Hepatocyte (in vitro differentiated cells): Measurements from ENCODE around the gene MYL3. TPM values are rescaled to one million over a fixed set of nuclear protein-coding genes. Genes with fewer than 3 reads are reported as not detected.

Experiments
- DNase-seq: peaks from one replicate; pipeline ENCODE4 v3.0.0-alpha.2; 2016; ENCODE audit warnings: low spot score
- H2AFZ ChIP-seq: fragments of 200-600 bp; sonication (generic); 2 replicates; pipeline ENCODE4 v1.6.0; 2016; ENCODE audit warnings: antibody characterized with exemption, mild to moderate bottlenecking
- H3K27ac ChIP-seq: fragments of 200-600 bp; sonication (generic); 2 replicates; pipeline ENCODE4 v1.5.1; 2016; ENCODE audit warnings: mild to moderate bottlenecking
- H3K27me3 ChIP-seq: fragments of 200-600 bp; sonication (generic); 2 replicates; pipeline ENCODE4 v1.6.1; 2016
- H3K36me3 ChIP-seq: fragments of 200-600 bp; sonication (generic); replicated peaks from 2 replicates; pipeline ENCODE4 v1.5.1; 2016; ENCODE audit warnings: low read depth; ENCODE audit not compliant: insufficient read depth
- H3K4me1 ChIP-seq: fragments of 200-600 bp; sonication (generic); 2 replicates; pipeline ENCODE4 v1.5.1; 2016; ENCODE audit warnings: mild to moderate bottlenecking, moderate library complexity; ENCODE audit not compliant: insufficient read depth
- H3K4me2 ChIP-seq: fragments of 200-600 bp; sonication (generic); 2 replicates; pipeline ENCODE4 v1.6.0; 2016
- H3K4me3 ChIP-seq: fragments of 200-600 bp; sonication (generic); 2 replicates; pipeline ENCODE4 v1.5.1; 2016; ENCODE audit warnings: mild to moderate bottlenecking
- H3K79me2 ChIP-seq: fragments of 200-600 bp; sonication (generic); 2 replicates; pipeline ENCODE4 v1.6.0; 2017; ENCODE audit warnings: mild to moderate bottlenecking
- H3K9me2 ChIP-seq: fragments of 200-600 bp; sonication (generic); replicated peaks from 2 replicates; pipeline ENCODE4 v1.6.0; 2017; ENCODE audit warnings: mild to moderate bottlenecking; ENCODE audit not compliant: insufficient read depth
- H3K9me3 ChIP-seq: fragments of 200-600 bp; sonication (generic); 2 replicates; pipeline ENCODE4 v1.5.1; 2016; ENCODE audit warnings: low read depth, mild to moderate bottlenecking
- H4K20me1 ChIP-seq: fragments of 200-600 bp; sonication (generic); 2 replicates; pipeline ENCODE4 v1.6.0; 2016; ENCODE audit warnings: mild to moderate bottlenecking; ENCODE audit not compliant: insufficient read depth, poor library complexity, severe bottlenecking
- CTCF ChIP-seq: fragments of 200-600 bp; sonication (generic); IDR thresholded peaks from 2 replicates; pipeline ENCODE4 v1.5.1; 2016; ENCODE audit warnings: antibody characterized with exemption, mild to moderate bottlenecking; ENCODE audit not compliant: poor library complexity
- EZH2 ChIP-seq: fragments of 200-600 bp; sonication (generic); IDR thresholded peaks from 2 replicates; pipeline ENCODE4 v1.6.1; 2016; ENCODE audit warnings: antibody characterized with exemption, mild to moderate bottlenecking, borderline replicate concordance
- EZH2phosphoT487 ChIP-seq: fragments of 200-600 bp; sonication (generic); IDR thresholded peaks from one replicate; pipeline ENCODE4 v1.6.1; 2018; ENCODE audit warnings: antibody characterized with exemption, mild to moderate bottlenecking, low read depth, moderate library complexity; ENCODE audit not compliant: unreplicated experiment, severe bottlenecking
- WGBS: methylation state at CpG from one replicate; pipeline ENCODE4 v1.1.6; 2016; ENCODE audit warnings: low lambda C conversion rate; ENCODE audit errors: missing lambda C conversion rate; 5-methylcytosine and 5-hydroxymethylcytosine counted together
- polyA plus RNA-seq: library from polyadenylated mRNA; unstranded; fragments of >200 nt; fragmentation: Nextera tagmentation; extraction: Ambion mirVana; gene quantifications from 2 replicates; pipeline ENCODE4 v1.2.1, GENCODE V29; 2016
- total RNA-seq: library from RNA; depleted of rRNA; stranded (reverse); fragments of >200 nt; gene quantifications from 2 replicates; pipeline ENCODE4 v1.2.3, GENCODE V29; 2014

Gene MYL3
- total and polyA plus RNA-seq, 2 experiments from 2014 or later, result 9.5 to 9.7 TPM

DNA sequence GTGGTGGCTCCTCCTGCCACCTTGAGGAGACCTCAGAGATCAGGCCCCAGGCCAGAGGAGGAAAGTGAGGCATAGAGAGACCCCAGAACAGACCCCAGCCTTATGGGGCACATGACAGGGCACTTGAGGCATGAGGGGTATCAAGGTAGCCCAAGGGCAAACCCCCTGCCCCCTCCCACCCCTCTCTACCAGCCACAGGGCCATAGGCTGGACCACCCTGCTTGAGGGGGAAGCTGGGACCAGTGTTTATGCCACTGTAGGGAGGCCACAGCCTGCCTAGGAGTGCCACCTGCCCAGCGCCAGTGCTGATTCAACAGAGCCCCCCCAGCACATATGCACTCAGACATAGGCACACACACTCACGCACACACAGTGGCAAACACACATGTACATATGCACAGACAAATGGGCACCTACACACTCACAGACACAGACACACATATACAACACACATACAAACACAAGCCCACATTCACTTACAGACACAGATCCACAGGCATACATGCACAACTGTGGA lies 10.3 kb downstream of the MYL3 start:
- no peak for TF ChIP-seq EZH2phosphoT487
- TF ChIP-seq CTCF, result no peak
- no peak for TF ChIP-seq EZH2
- Histone ChIP-seq H3K27ac (no peak overlapping the region), H3K79me2 (no peaks in the 10 kb centered on the region), H3K9me3 (no peaks in the 10 kb centered on the region), H3K4me1 (peaks cover 22% of the 10 kb centered on the region), H4K20me1 (no peaks in the 10 kb centered on the region), H3K4me2 (no peak overlapping the region), H2AFZ (no peak overlapping the region), H3K4me3 (no peak overlapping the region), H3K27me3 (no peaks in the 10 kb centered on the region), H3K36me3 (no peaks in the 10 kb centered on the region), H3K9me2 (no peaks in the 10 kb centered on the region)
- DNase-seq, result no peak
- 90% methylated on average over 2 of the region's 2 CpGs for WGBS

GRCh38 chr3:46852334-46852720 lies 10.9 kb downstream of the MYL3 start:
- no peak overlapping the region for H3K4me3 ChIP-seq
- H4K20me1 ChIP-seq, result no peaks in the 10 kb centered on the region
- no peaks in the 10 kb centered on the region for H3K27me3 ChIP-seq
- no peaks in the 10 kb centered on the region for H3K36me3 ChIP-seq
- WGBS, result 98% methylated on average over 9 of the region's 9 CpGs
- H2AFZ ChIP-seq, result no peak overlapping the region
- H3K4me1 ChIP-seq, result peaks cover 24% of the 10 kb centered on the region
- no peak for TF ChIP-seq EZH2
- no peak for DNase-seq
- H3K79me2 ChIP-seq, result no peaks in the 10 kb centered on the region
- H3K9me3 ChIP-seq, result no peaks in the 10 kb centered on the region
- H3K9me2 ChIP-seq, result no peaks in the 10 kb centered on the region
- no peak overlapping the region for H3K4me2 ChIP-seq
- no peak overlapping the region for H3K27ac ChIP-seq

GRCh38 chr3:46851364-46852333 lies 11.6 kb downstream of the MYL3 start:
- 85% methylated on average over 10 of the region's 13 CpGs for WGBS
- no peak for TF ChIP-seq EZH2phosphoT487
- no peak for TF ChIP-seq CTCF
- TF ChIP-seq EZH2, result no peak
- no peak for DNase-seq
- no peak overlapping the region for H3K27ac ChIP-seq
- H3K9me2 ChIP-seq, result no peaks in the 10 kb centered on the region
- no peaks in the 10 kb centered on the region for H4K20me1 ChIP-seq
- H2AFZ ChIP-seq, result no peak overlapping the region
- H3K36me3 ChIP-seq, result no peaks in the 10 kb centered on the region
- no peaks in the 10 kb centered on the region for H3K79me2 ChIP-seq
- no peaks in the 10 kb centered on the region for H3K27me3 ChIP-seq
- H3K4me2 ChIP-seq, result no peak overlapping the region
- H3K9me3 ChIP-seq, result no peaks in the 10 kb centered on the region
- H3K4me1 ChIP-seq, result peaks cover 27% of the 10 kb centered on the region
- H3K4me3 ChIP-seq, result no peak overlapping the region

DNA sequence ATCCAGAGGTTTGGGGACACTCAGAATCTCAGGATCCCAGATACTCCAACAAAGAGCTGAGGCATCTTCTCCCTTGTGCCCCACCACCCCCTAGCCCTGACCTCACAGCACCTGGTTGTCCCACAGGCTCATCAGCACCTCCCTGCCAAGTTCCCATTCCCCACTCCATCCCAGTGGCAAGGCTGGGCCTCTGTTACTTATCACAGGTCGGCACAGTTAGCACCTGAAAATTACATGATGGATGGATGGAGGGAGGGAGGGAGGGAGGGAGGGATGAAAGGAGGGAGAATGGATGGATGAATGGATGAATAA lies 12.8 kb downstream of the MYL3 start:
- Histone ChIP-seq H3K4me3 (no peak overlapping the region), H2AFZ (no peak overlapping the region), H3K4me2 (no peak overlapping the region), H3K27me3 (no peaks in the 10 kb centered on the region), H3K79me2 (no peaks in the 10 kb centered on the region), H3K36me3 (no peaks in the 10 kb centered on the region), H4K20me1 (no peaks in the 10 kb centered on the region), H3K27ac (peak overlapping the region; percentile 78), H3K9me2 (no peaks in the 10 kb centered on the region), H3K4me1 (peaks cover 37% of the 10 kb centered on the region), H3K9me3 (no peaks in the 10 kb centered on the region)
- TF ChIP-seq EZH2 (no peak), EZH2phosphoT487 (no peak), CTCF (no peak)
- DNase-seq, result no peak
- 90% methylated on average over 1 of the region's 1 CpG for WGBS
